DND-41 (cell line): ENCODE measurements around the gene PEX11G.

Source experiments
- EZH2 ChIP-seq: IDR thresholded peaks from 3 replicates; pipeline ENCODE4 v1.6.1; 2012; ENCODE audit warnings: borderline replicate concordance, low read depth, mild to moderate bottlenecking, moderate library complexity, low read length, inconsistent platforms; ENCODE audit not compliant: severe bottlenecking
- TF ChIP-seq, protein P1 (sequence below): IDR thresholded peaks from 2 replicates; pipeline ENCODE4 v1.5.1; 2012; ENCODE audit warnings: borderline replicate concordance, low read length, moderate library complexity, mild to moderate bottlenecking; ENCODE audit not compliant: poor library complexity, severe bottlenecking; ENCODE audit errors: extremely low read depth

DNA sequence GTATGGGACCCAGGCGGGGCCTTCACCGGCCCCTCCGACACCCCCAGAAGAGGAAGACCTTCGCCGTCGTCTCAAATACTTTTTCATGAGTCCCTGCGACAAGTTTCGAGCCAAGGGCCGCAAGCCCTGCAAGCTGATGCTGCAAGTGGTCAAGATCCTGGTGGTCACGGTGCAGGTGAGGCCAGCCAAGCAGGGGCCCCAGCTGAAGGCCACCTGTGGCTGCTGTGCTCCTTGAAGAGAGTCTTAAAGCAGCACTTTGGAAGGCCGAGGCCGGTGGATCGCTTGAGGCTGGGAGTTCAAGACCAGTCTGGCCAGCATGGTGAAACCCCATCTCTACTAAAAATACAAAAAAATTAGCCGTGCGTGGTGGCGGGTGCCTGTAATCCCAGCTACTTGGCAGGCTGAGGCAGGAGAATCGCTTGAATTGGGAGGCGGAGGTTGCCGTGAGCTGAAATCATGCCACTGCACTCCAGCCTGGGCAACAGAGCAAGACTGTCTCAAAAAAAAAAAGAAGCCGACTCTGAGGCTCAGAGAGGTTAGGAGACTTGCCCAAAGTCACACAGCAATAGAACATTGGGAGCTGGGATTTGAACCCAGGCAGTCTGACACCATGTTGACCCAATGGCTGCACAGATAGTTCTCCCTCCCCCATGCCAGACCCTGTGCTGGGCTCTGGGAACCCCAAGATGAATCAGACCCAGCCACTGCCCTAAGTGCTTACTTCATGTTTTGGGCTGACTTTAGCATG lies 36.3 kb upstream of the PEX11G start:
- TF ChIP-seq, protein P1, sequence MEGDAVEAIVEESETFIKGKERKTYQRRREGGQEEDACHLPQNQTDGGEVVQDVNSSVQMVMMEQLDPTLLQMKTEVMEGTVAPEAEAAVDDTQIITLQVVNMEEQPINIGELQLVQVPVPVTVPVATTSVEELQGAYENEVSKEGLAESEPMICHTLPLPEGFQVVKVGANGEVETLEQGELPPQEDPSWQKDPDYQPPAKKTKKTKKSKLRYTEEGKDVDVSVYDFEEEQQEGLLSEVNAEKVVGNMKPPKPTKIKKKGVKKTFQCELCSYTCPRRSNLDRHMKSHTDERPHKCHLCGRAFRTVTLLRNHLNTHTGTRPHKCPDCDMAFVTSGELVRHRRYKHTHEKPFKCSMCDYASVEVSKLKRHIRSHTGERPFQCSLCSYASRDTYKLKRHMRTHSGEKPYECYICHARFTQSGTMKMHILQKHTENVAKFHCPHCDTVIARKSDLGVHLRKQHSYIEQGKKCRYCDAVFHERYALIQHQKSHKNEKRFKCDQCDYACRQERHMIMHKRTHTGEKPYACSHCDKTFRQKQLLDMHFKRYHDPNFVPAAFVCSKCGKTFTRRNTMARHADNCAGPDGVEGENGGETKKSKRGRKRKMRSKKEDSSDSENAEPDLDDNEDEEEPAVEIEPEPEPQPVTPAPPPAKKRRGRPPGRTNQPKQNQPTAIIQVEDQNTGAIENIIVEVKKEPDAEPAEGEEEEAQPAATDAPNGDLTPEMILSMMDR, result no peak
- TF ChIP-seq EZH2, result no peak
